BLaER1 treated with 17β-estradiol and CSF1 and Interleukin-3, amounts not matched to agents 10 nM and 100 nM (cell line): ENCODE results near the gene CCDC186.
A peak's percentile ranks its signal among the peaks of the same experiment; 100 is the strongest.

ENCODE experiments used
- H3K27ac ChIP-seq, 11 experiments: shearing (Covaris generic); formaldehyde crosslinking; 2 replicates each; pipeline ENCODE4 v1.8.1; 2022
- H3K27me3 ChIP-seq, 11 experiments: shearing (Covaris generic); formaldehyde crosslinking; 2 replicates each; pipeline ENCODE4 v1.8.1; 2022
- H3K36me3 ChIP-seq, 11 experiments: shearing (Covaris generic); formaldehyde crosslinking; 2 replicates each; pipeline ENCODE4 v1.8.1; 2022
- H3K4me1 ChIP-seq, 10 experiments: shearing (Covaris generic); formaldehyde crosslinking; 2 replicates each; pipeline ENCODE4 v1.8.1; 2022
- H3K4me2 ChIP-seq, 11 experiments: shearing (Covaris generic); formaldehyde crosslinking; 2 replicates each; pipeline ENCODE4 v1.8.1; 2022
- H3K4me3 ChIP-seq, 10 experiments: shearing (Covaris generic); formaldehyde crosslinking; 2 replicates each; pipeline ENCODE4 v1.8.1; 2022
- H3K9ac ChIP-seq, 11 experiments: shearing (Covaris generic); formaldehyde crosslinking; 2 replicates each; pipeline ENCODE4 v1.8.1; 2022
- H3K9me3 ChIP-seq, 11 experiments: shearing (Covaris generic); formaldehyde crosslinking; replicated peaks in 1 of 11; 2 replicates each; pipeline ENCODE4 v1.8.1; 2022
- H4K20me1 ChIP-seq, 11 experiments: shearing (Covaris generic); formaldehyde crosslinking; 2 replicates each; pipeline ENCODE4 v1.8.1; 2022
- Cebpa-rat ChIP-seq, 11 experiments: shearing (Covaris generic); IDR thresholded peaks; 2 replicates each; pipeline ENCODE4 v1.8.1; 2022

CCDC186 gene

DNA sequence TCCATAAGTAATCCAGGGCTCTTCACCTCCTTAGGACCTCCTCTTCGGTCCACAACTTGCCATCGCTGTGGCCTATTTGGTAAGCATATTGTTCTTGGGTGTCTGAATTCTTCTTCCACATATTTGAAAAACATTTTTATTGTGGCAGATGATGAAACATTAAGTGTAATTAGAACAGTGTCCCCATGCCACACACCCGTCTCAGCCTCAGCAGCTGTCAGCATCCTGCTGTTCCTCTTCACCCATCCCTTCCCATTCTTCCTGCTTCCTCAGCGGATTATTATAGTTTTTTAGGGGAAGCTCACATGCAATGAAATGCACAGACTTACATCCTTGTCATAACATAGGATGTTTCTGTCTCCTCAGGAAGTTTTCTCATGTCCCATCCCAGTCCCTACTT, 25.2 kb upstream of the CCDC186 start:
- Histone ChIP-seq H3K9ac (no peak overlapping the region), H3K9me3 (peaks cover 0 to 9% (median 0%) of the 10 kb centered on the region in 11 experiments; a peak in 1 of 22 replicates), H3K4me1 (peaks cover 0 to 9% (median 0%) of the 10 kb centered on the region in 10 experiments; a peak in 3 of 20 replicates), H3K4me3 (no peak overlapping the region), H3K36me3 (no peaks in the 10 kb centered on the region), H3K27me3 (no peaks in the 10 kb centered on the region), H4K20me1 (no peaks in the 10 kb centered on the region), H3K27ac (no peak overlapping the region), H3K4me2 (no peak overlapping the region)
- TF ChIP-seq Cebpa-rat (IDR thresholded peaks at IDR 0.05): no peak

DNA sequence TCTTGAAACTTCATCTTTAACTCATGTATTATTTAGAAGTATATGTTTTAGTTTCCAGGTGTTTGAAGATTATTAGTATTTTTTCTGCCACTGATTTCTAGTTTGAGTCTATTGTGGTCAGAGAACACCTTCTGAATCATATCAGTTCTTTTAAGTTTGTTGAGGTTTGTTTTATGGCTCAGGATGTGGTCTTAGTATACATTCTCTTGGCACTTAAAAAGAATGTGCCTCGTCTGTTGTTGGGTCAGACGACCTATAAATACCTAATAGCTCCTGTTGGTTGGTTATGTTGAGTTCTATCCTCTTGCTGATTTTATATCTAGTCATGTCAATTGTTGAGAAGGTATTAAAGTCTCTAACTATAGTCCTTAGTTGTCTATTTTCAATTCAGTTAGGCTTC, 21.1 kb upstream of the CCDC186 start:
- Histone ChIP-seq H3K4me3 (no peak overlapping the region), H3K9me3 (peaks cover 0 to 9% (median 0%) of the 10 kb centered on the region in 11 experiments; a peak in 1 of 22 replicates), H3K36me3 (no peaks in the 10 kb centered on the region), H3K9ac (no peak overlapping the region), H4K20me1 (no peaks in the 10 kb centered on the region), H3K4me2 (no peak overlapping the region), H3K27me3 (no peaks in the 10 kb centered on the region), H3K4me1 (no peaks in the 10 kb centered on the region), H3K27ac (no peak overlapping the region)
- TF ChIP-seq Cebpa-rat (IDR thresholded peaks at IDR 0.05): no peak

DNA sequence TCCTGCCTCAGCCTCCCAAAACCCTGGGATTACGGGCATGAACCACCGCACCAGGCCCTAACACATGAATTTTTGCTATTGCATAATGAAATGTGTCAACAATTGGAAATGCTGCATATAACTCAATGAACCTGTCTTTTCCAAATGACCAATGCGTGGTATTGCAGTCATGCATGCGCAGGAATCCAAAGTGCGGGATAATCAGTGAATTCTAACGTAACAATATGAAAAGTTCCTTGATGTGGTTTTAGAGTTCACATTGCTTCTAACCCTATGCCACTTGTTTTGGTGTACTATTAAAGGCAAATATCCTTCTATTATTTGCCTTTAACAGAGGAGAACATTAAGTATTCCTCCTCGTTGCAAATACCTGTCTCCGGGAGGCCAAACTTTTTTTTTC, 15.7 kb upstream of the CCDC186 start:
- Histone ChIP-seq H3K27me3 (no peaks in the 10 kb centered on the region), H3K4me3 (no peak overlapping the region), H4K20me1 (no peaks in the 10 kb centered on the region), H3K27ac (no peak overlapping the region), H3K4me1 (no peaks in the 10 kb centered on the region), H3K4me2 (no peak overlapping the region), H3K9ac (no peak overlapping the region), H3K9me3 (no peaks in the 10 kb centered on the region), H3K36me3 (no peaks in the 10 kb centered on the region)
- TF ChIP-seq Cebpa-rat (IDR thresholded peaks at IDR 0.05): no peak

GRCh38 chr10:114188900-114189299, 14.9 kb upstream of the CCDC186 start:
- no peak overlapping the region for H3K4me2 ChIP-seq
- H3K27me3 ChIP-seq: no peaks in the 10 kb centered on the region

DNA sequence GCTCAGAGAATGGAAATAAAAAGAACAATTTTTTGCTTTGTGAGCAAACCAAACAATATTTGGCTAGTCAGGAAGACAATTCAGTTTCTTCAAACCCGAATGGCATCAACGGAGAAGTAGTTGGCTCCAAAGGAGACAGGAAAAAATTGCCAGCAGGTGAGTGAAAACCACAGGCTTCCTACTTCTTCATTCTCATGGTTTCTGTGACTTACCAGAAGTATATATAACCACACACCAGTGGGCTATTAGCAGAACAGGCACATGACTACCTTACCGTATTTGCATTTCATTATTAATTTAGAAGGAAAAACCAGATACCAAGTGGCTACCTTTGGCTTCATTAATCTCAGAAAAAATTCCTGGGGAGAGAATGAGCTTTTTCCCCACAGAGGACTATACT, 14.0 kb upstream of the CCDC186 start:
- Histone ChIP-seq H3K4me2 (no peak overlapping the region), H3K27me3 (no peaks in the 10 kb centered on the region), H3K27ac (no peak overlapping the region)

More at GRCh38 chr10:114188900-114189299, 14.9 kb upstream of the CCDC186 start:
- no peak overlapping the region for H3K9ac ChIP-seq
- no peaks in the 10 kb centered on the region for H3K4me1 ChIP-seq
- H3K9me3 ChIP-seq: no peaks in the 10 kb centered on the region
- H4K20me1 ChIP-seq: no peaks in the 10 kb centered on the region
- no peak for TF ChIP-seq Cebpa-rat (IDR thresholded peaks at IDR 0.05)
- H3K4me3 ChIP-seq: no peak overlapping the region
- no peaks in the 10 kb centered on the region for H3K36me3 ChIP-seq
- no peak overlapping the region for H3K27ac ChIP-seq

DNA sequence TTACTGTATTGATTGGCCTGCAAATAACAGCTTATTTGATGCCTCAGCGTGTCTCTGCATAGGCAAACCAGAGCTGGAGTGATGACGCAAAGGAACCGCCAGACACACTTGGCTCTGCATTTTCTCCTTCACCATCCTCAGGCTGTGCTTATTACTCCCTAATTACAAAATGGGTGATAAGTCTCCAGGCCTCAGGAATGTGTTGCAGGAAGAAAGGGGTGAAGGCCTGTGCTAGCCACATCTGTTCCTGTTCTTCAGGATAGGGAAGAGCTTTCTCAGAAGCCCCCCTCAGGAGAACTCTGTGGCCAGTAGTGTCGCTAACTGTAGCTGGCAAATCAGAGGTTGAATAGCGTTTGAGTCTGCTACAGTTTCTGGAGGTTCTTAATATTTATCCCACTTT, 10.3 kb upstream of the CCDC186 start:
- H3K27me3 ChIP-seq: no peaks in the 10 kb centered on the region
- no peak for TF ChIP-seq Cebpa-rat (IDR thresholded peaks at IDR 0.05)
- H3K4me1 ChIP-seq: peaks cover 0 to 13% (median 7%) of the 10 kb centered on the region in 10 experiments; a peak in 11 of 20 replicates
- H3K4me2 ChIP-seq: no peak overlapping the region
- H3K4me3 ChIP-seq: no peak overlapping the region
- no peaks in the 10 kb centered on the region for H3K9me3 ChIP-seq
- H4K20me1 ChIP-seq: no peaks in the 10 kb centered on the region
- no peak overlapping the region for H3K27ac ChIP-seq
- H3K9ac ChIP-seq: no peak overlapping the region
- H3K36me3 ChIP-seq: no peaks in the 10 kb centered on the region

More for the DNA sequence above, 14.0 kb upstream of the CCDC186 start:
- H3K4me1 ChIP-seq: no peaks in the 10 kb centered on the region
- no peak overlapping the region for H3K4me3 ChIP-seq
- no peak overlapping the region for H3K9ac ChIP-seq
- no peaks in the 10 kb centered on the region for H3K36me3 ChIP-seq
- TF ChIP-seq Cebpa-rat (IDR thresholded peaks at IDR 0.05): no peak
- no peaks in the 10 kb centered on the region for H3K9me3 ChIP-seq
- H4K20me1 ChIP-seq: no peaks in the 10 kb centered on the region

- Histone ChIP-seq H3K4me2 (no peak overlapping the region), H4K20me1 (no peaks in the 10 kb centered on the region), H3K4me3 (no peak overlapping the region), H3K36me3 (no peaks in the 10 kb centered on the region), H3K9ac (no peak overlapping the region), H3K27me3 (no peaks in the 10 kb centered on the region), H3K4me1 (peaks cover 0 to 13% (median 7%) of the 10 kb centered on the region in 10 experiments; a peak in 11 of 20 replicates), H3K27ac (no peak overlapping the region), H3K9me3 (no peaks in the 10 kb centered on the region)
- TF ChIP-seq Cebpa-rat (IDR thresholded peaks at IDR 0.05): no peak
Observed at GRCh38 chr10:114183563-114183962, 9.6 kb upstream of the CCDC186 start.

- H3K4me3 ChIP-seq: no peak overlapping the region
- no peaks in the 10 kb centered on the region for H4K20me1 ChIP-seq
- no peaks in the 10 kb centered on the region for H3K9me3 ChIP-seq
- H3K27me3 ChIP-seq: no peaks in the 10 kb centered on the region
- no peak overlapping the region for H3K27ac ChIP-seq
- peak overlapping the region in 5 of 11 experiments; percentile 1 to 38 (median 25); a peak in 7 of 22 replicates for H3K4me2 ChIP-seq
- H3K9ac ChIP-seq: no peak overlapping the region
- no peaks in the 10 kb centered on the region for H3K36me3 ChIP-seq
- no peak for TF ChIP-seq Cebpa-rat (IDR thresholded peaks at IDR 0.05)
- peaks cover 0 to 13% (median 7%) of the 10 kb centered on the region in 10 experiments; a peak in 11 of 20 replicates for H3K4me1 ChIP-seq
Observed at GRCh38 chr10:114181971-114182370, 8.0 kb upstream of the CCDC186 start.

DNA sequence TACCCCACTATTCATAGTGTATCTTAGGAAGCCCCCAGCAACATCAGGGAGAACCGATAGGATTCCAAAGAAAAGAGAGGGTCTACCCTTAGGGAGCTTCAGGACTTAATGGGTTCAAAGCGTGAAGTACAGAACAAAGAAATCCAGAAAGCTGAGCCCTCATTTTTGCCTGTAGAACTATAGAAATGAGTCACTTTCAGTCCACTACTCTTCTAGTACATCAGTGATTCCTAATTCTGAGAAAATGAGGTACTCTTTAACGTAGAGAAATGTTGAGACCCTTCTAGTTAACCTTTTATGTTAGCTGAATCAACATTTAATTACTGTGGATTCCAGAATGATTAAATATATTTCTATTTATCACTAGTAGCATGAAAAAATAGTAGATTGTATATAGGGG, 6.9 kb upstream of the CCDC186 start:
- Histone ChIP-seq H3K27me3 (no peaks in the 10 kb centered on the region), H4K20me1 (no peaks in the 10 kb centered on the region), H3K4me1 (peaks cover 0 to 13% (median 7%) of the 10 kb centered on the region in 10 experiments; a peak in 11 of 20 replicates), H3K9ac (no peak overlapping the region), H3K36me3 (no peaks in the 10 kb centered on the region), H3K4me2 (no peak overlapping the region), H3K4me3 (no peak overlapping the region), H3K9me3 (no peaks in the 10 kb centered on the region), H3K27ac (no peak overlapping the region)
- no peak for TF ChIP-seq Cebpa-rat (IDR thresholded peaks at IDR 0.05)

GRCh38 chr10:114179747-114180146, 5.7 kb upstream of the CCDC186 start:
- no peak for TF ChIP-seq Cebpa-rat (IDR thresholded peaks at IDR 0.05)

More at GRCh38 chr10:114179747-114180146, 5.7 kb upstream of the CCDC186 start:
- no peaks in the 10 kb centered on the region for H4K20me1 ChIP-seq
- H3K27me3 ChIP-seq: no peaks in the 10 kb centered on the region
- no peak overlapping the region for H3K4me3 ChIP-seq
- H3K27ac ChIP-seq: no peak overlapping the region
- H3K9ac ChIP-seq: no peak overlapping the region
- no peak overlapping the region for H3K4me2 ChIP-seq
- H3K4me1 ChIP-seq: peaks cover 0 to 23% (median 14%) of the 10 kb centered on the region in 10 experiments; a peak in 16 of 20 replicates
- H3K9me3 ChIP-seq: no peaks in the 10 kb centered on the region
- H3K36me3 ChIP-seq: no peaks in the 10 kb centered on the region
